Astrocyte of the spinal cord (primary cell): ENCODE measurements around the gene PSMB7.
A peak's percentile ranks its signal among the peaks of the same experiment; 100 is the strongest.

Experiments
- DNase-seq: peaks from one replicate; pipeline ENCODE4 v3.0.0; 2011; ENCODE audit warnings: low read depth, low spot score
- H3K4me3 ChIP-seq: 2 replicates; pipeline ENCODE4 v1.5.1; 2011; ENCODE audit warnings: low read depth, mild to moderate bottlenecking, low read length, moderate library complexity
- CTCF ChIP-seq: IDR thresholded peaks from 2 replicates; pipeline ENCODE4 v1.5.1; 2012; ENCODE audit warnings: low read depth, mild to moderate bottlenecking, low read length, inconsistent platforms
- in situ Hi-C: cut with HindIII; loops from 2 replicates; pipeline ENCODE4 v1.10.0; 2017; ENCODE audit warnings: low sequenced_read_pairs

PSMB7 gene

GRCh38 chr9:124366476-124367220, 48.6 kb downstream of the PSMB7 start:
- TF ChIP-seq CTCF = no peak
- no peak for DNase-seq
- H3K4me3 ChIP-seq = no peak overlapping the region
- in situ Hi-C loops = no loop called here

- TF ChIP-seq CTCF = no peak
- no peak overlapping the region for H3K4me3 ChIP-seq
- DNase-seq = no peak
- in situ Hi-C loops = no loop called here
Measured at GRCh38 chr9:124365036-124365435, 50.2 kb downstream of the PSMB7 start.

GRCh38 chr9:124364141-124364540, 51.1 kb downstream of the PSMB7 start:
- in situ Hi-C loops = no loop called here
- H3K4me3 ChIP-seq = no peak overlapping the region
- no peak for DNase-seq
- TF ChIP-seq CTCF = no peak

GRCh38 chr9:124363326-124364096, 51.7 kb downstream of the PSMB7 start:
- TF ChIP-seq CTCF = no peak
- in situ Hi-C loops = no loop called here
- peak; percentile 85 for DNase-seq
- no peak overlapping the region for H3K4me3 ChIP-seq

- DNase-seq = no peak
- H3K4me3 ChIP-seq = no peak overlapping the region
- no peak for TF ChIP-seq CTCF
- in situ Hi-C loops = no loop called here
Measured at GRCh38 chr9:124361128-124361527, 54.1 kb downstream of the PSMB7 start.

GRCh38 chr9:124359855-124360678, 55.2 kb downstream of the PSMB7 start:
- in situ Hi-C loops = no loop called here
- no peak for DNase-seq
- no peak for TF ChIP-seq CTCF
- no peak overlapping the region for H3K4me3 ChIP-seq
